Coronary artery (tissue), 2 donors: ENCODE results near the gene RBPJL.

Experiments used
- DNase-seq: peaks from one replicate; pipeline ENCODE4 v3.0.0-alpha.2; 2017; ENCODE audit warnings: low spot score
- H3K27ac ChIP-seq, 2 donors: fragments of 200-600 bp; sonication (generic); one replicate each; pipeline ENCODE4 v1.5.1; 2016 to 2019
- H3K4me3 ChIP-seq: fragments of 200-600 bp; sonication (generic); 2 replicates; pipeline ENCODE4 v1.5.1; 2016; ENCODE audit warnings: mild to moderate bottlenecking, moderate library complexity
- TF ChIP-seq, protein P1 (sequence below): fragments of 200-600 bp; sonication (generic); IDR thresholded peaks from one replicate; pipeline ENCODE4 v1.5.1; 2019; ENCODE audit warnings: antibody characterized with exemption

Gene RBPJL

DNA sequence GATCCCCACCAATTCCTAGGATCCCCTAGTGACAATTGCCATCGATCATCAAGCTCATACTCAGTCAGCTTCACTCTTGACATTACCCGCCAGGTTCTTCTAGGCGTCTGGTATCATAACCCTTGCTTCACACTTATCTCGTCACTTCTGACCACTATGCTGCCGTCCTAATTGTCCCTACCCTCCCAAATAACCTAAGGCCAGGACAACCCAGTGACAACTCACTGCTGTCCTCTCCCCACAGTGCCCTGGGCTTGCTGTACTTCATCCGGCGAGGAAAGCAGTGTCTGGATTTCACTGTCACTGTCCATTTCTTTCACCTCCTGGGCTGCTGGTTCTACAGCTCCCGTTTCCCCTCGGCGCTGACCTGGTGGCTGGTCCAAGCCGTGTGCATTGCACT lies 60.0 kb downstream of the RBPJL start:
- TF ChIP-seq, protein P1, sequence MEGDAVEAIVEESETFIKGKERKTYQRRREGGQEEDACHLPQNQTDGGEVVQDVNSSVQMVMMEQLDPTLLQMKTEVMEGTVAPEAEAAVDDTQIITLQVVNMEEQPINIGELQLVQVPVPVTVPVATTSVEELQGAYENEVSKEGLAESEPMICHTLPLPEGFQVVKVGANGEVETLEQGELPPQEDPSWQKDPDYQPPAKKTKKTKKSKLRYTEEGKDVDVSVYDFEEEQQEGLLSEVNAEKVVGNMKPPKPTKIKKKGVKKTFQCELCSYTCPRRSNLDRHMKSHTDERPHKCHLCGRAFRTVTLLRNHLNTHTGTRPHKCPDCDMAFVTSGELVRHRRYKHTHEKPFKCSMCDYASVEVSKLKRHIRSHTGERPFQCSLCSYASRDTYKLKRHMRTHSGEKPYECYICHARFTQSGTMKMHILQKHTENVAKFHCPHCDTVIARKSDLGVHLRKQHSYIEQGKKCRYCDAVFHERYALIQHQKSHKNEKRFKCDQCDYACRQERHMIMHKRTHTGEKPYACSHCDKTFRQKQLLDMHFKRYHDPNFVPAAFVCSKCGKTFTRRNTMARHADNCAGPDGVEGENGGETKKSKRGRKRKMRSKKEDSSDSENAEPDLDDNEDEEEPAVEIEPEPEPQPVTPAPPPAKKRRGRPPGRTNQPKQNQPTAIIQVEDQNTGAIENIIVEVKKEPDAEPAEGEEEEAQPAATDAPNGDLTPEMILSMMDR: no peak
- no peak for DNase-seq
- no peak overlapping the region for H3K4me3 ChIP-seq

GRCh38 chr20:45367126-45367525 lies 60.5 kb downstream of the RBPJL start:
- no peak for DNase-seq
- TF ChIP-seq, protein P1: no peak
- H3K27ac ChIP-seq: no peak overlapping the region
- H3K4me3 ChIP-seq: no peak overlapping the region

More for the DNA sequence above, 60.0 kb downstream of the RBPJL start:
- H3K27ac ChIP-seq: no peak overlapping the region
